Pancreas (tissue), 10 donors: ENCODE measurements around the gene KRTAP4-8. TPM values are rescaled to one million over a fixed set of nuclear protein-coding genes. Genes with fewer than 3 reads are reported as not detected.
"Not testable (repeated sequence)": the region's sequence is repeated elsewhere in the genome, so short reads cannot be mapped to it uniquely, and the experiment has no call there.

Experiments used
- ATAC-seq, 4 donors: fragments of 200-7000 bp; cut with Tn5 transposase; one replicate each; pipeline versions ENCODE4 v1.8.0 to v1.9.1; 2020; ENCODE audit warnings: mild to moderate bottlenecking in 4 of 4, moderate library complexity in 4 of 4
- DNase-seq, 6 donors: peaks; one replicate each; pipeline ENCODE4 v3.0.0-alpha.2; 2020
- FAIRE-seq: peaks from 2 replicates; lab custom pipeline; 2012; peaks lifted over from hg19 to GRCh38; lab: Jason Lieb, UNC
- H3K27ac ChIP-seq, 4 donors: fragments of 200-600 bp; sonication (generic); 1 replicate in 3 of 4; 2 replicates in 1 of 4; pipeline versions ENCODE4 v1.5.0 to v1.8.0; 2020
- H3K27me3 ChIP-seq, 4 donors: fragments of 200-600 bp; one replicate each; pipeline ENCODE4 v1.8.0; 2021
- H3K36me3 ChIP-seq, 3 donors: fragments of 200-600 bp; sonication (generic) in 1 of 3; one replicate each; pipeline versions ENCODE4 v1.5.0 to v1.8.0; 2020 to 2021
- H3K4me1 ChIP-seq, 3 donors: fragments of 200-600 bp; one replicate each; pipeline ENCODE4 v1.8.0; 2021
- H3K4me3 ChIP-seq, 4 donors: fragments of 200-600 bp; sonication (generic) in 2 of 4; one replicate each; pipeline versions ENCODE4 v1.5.0 to v1.8.0; 2020 to 2021
- H3K9me3 ChIP-seq, 4 donors: fragments of 200-600 bp; one replicate each; pipeline ENCODE4 v1.8.0; 2021
- CTCF ChIP-seq, 4 donors: fragments of 200-600 bp; sonication (generic) in 3 of 4; IDR thresholded peaks; one replicate each; pipeline versions ENCODE4 v1.5.0 to v1.8.0; 2021; ENCODE audit warnings: antibody characterized with exemption in 4 of 4
- WGBS, 2 donors: extraction: QIAGEN DNeasy Blood & Tissue Kit; methylation state at CpG; one replicate each; pipeline ENCODE4 v1.1.7; 2013; 5-methylcytosine and 5-hydroxymethylcytosine counted together
- intact Hi-C, 3 donors: fragments of 100-400 bp; cut with DNase I; formaldehyde crosslinking; loops; one replicate each; pipeline versions ENCODE4 v1.11.1 to v1.14.2; 2022
- polyA plus RNA-seq, 2 donors: library from polyadenylated mRNA; stranded (reverse); fragments of 200-250 nt; gene quantifications; one replicate each; pipeline ENCODE4 v1.2.3, GENCODE V29; 2013
- total RNA-seq, 6 donors: library from RNA; stranded (reverse); fragmentation: NEBNext Ultra II Directional in 4 of 6; extraction: Animal tissue kit (Norgen Biotek cat#: 25700) in 4 of 6; gene quantifications; one replicate each; pipeline versions ENCODE4 v1.2.1 to v1.2.4, GENCODE V29; 2021 to 2023
- donor health status: healthy with polysubstance abuse.
- donor health status: DM: no; HTN: no; CAD: no; lungs with moderate emphysema.
- donor health status: DM: no; HTN: no; CAD: no.
- donor health status: control.
- donor health status: control.
- donor health status: Bipolar disorder and iron deficiency.
- donor health status: DM: yes; HTN: yes; CAD: no.
- donor health status: DM: no; HTN: no; CAD: no.
- donor health status: DM: no; HTN: no; CAD: no.
- donor health status: DM: yes; HTN: yes; CAD: no.

KRTAP4-8 gene
- total and polyA plus RNA-seq, 8 donors, result not detected

GRCh38 chr17:41101586-41102259 lies 3.8 kb upstream of the KRTAP4-8 start, which contains the start of gene KRTAP4-16:
Gene KRTAP4-16 (minus strand): TSS chr17:41102209. CDS start chr17:41102209, 0 bp downstream.
- Histone ChIP-seq H3K27ac (no peak within 1 kb of the TSS), H3K4me1 (no peaks in the 10 kb centered on the region), H3K36me3 (no peaks in the 10 kb centered on the region), H3K27me3 (no peaks in the 10 kb centered on the region), H3K4me3 (no peak within 1 kb of the TSS), H3K9me3 (no peaks in the 10 kb centered on the region)
- 37 to 44% methylated on average over 8 to 9 of the region's 10 CpGs for WGBS, 2 donors
- no peak for TF ChIP-seq CTCF (IDR thresholded peaks at IDR 0.05)
- no peak for ATAC-seq
- intact Hi-C loops, result no loop called here
- FAIRE-seq, result no peak
- DNase-seq, result no peak

GRCh38 chr17:41099682-41100480 lies 1.9 kb upstream of the KRTAP4-8 start:
- H3K4me1 ChIP-seq, H3K36me3 ChIP-seq, H3K27me3 ChIP-seq, H3K9me3 ChIP-seq, H3K4me3 ChIP-seq, DNase-seq, H3K27ac ChIP-seq, intact Hi-C loops, ATAC-seq, FAIRE-seq: not testable (repeated sequence)
- WGBS, 2 donors, result 45 to 50% methylated on average over 7 of the region's 7 CpGs

- 54 to 56% methylated on average over 6 of the region's 6 CpGs for WGBS, 2 donors
These were observed 539 bp upstream of the KRTAP4-8 start for GRCh38 chr17:41098481-41098880.

GRCh38 chr17:41096055-41096454 lies 1.9 kb downstream of the KRTAP4-8 start:
- ATAC-seq, result no peak
- 72 to 81% methylated on average over 7 of the region's 7 CpGs for WGBS, 2 donors
- Histone ChIP-seq H3K4me1 (no peaks in the 10 kb centered on the region), H3K9me3 (no peaks in the 10 kb centered on the region), H3K27me3 (no peaks in the 10 kb centered on the region), H3K4me3 (no peak overlapping the region), H3K27ac (no peak overlapping the region), H3K36me3 (no peaks in the 10 kb centered on the region)
- no peak for TF ChIP-seq CTCF (IDR thresholded peaks at IDR 0.05)
- intact Hi-C loops, result no loop called here
- no peak for DNase-seq
- no peak for FAIRE-seq

More at GRCh38 chr17:41098481-41098880, 539 bp upstream of the KRTAP4-8 start:
- ATAC-seq (no peak), DNase-seq (no peak), FAIRE-seq (no peak)
- no peak overlapping the region for H3K4me3 ChIP-seq
- H3K9me3 ChIP-seq, result no peaks in the 10 kb centered on the region
- intact Hi-C loops, result no loop called here
- no peaks in the 10 kb centered on the region for H3K4me1 ChIP-seq
- H3K36me3 ChIP-seq, result no peaks in the 10 kb centered on the region
- H3K27ac ChIP-seq, result no peak overlapping the region
- no peaks in the 10 kb centered on the region for H3K27me3 ChIP-seq
- no peak for TF ChIP-seq CTCF (IDR thresholded peaks at IDR 0.05)

- 60 to 65% methylated on average over 4 of the region's 4 CpGs for WGBS, 2 donors
- H3K27me3 ChIP-seq, H3K9me3 ChIP-seq, H3K27ac ChIP-seq, FAIRE-seq, H3K4me1 ChIP-seq, ATAC-seq, H3K36me3 ChIP-seq, H3K4me3 ChIP-seq, intact Hi-C loops, DNase-seq: not testable (repeated sequence)
These were observed 9.1 kb downstream of the KRTAP4-8 start for GRCh38 chr17:41088760-41089352.

GRCh38 chr17:41084100-41084856 lies 13.7 kb downstream of the KRTAP4-8 start, which contains the start of gene KRTAP4-7:
Gene KRTAP4-7 (plus strand): TSS chr17:41084150. CDS start chr17:41084207, 57 bp downstream.
- DNase-seq, H3K27me3 ChIP-seq, H3K4me1 ChIP-seq, H3K36me3 ChIP-seq, H3K9me3 ChIP-seq, H3K4me3 ChIP-seq, FAIRE-seq, intact Hi-C loops, ATAC-seq, H3K27ac ChIP-seq: not testable (repeated sequence)
- 59 to 64% methylated on average over 9 to 14 of the region's 14 CpGs for WGBS, 2 donors

- ATAC-seq, intact Hi-C loops, H3K9me3 ChIP-seq, H3K36me3 ChIP-seq, FAIRE-seq, DNase-seq, H3K27ac ChIP-seq, H3K27me3 ChIP-seq, H3K4me1 ChIP-seq, H3K4me3 ChIP-seq: not testable (repeated sequence)
- 45 to 56% methylated on average over 2 of the region's 2 CpGs for WGBS, 2 donors
These were observed 14.5 kb downstream of the KRTAP4-8 start for GRCh38 chr17:41083427-41083826.
